BE2C (cell line): ENCODE results near the gene RFK.

Source experiments
- DNase-seq: peaks from one replicate; pipeline ENCODE4 v3.0.0-alpha.2; 2020
- H3K27me3 ChIP-seq: fragments of 250-450 bp; sonication (Bioruptor Pico); 2 replicates; pipeline ENCODE4 v1.5.1; 2020; ENCODE audit warnings: mild to moderate bottlenecking
- H3K36me3 ChIP-seq: fragments of 250-450 bp; sonication (Bioruptor Pico); 2 replicates; pipeline ENCODE4 v1.5.1; 2020; ENCODE audit warnings: mild to moderate bottlenecking
- H3K4me1 ChIP-seq: fragments of 250-450 bp; sonication (Bioruptor Pico); 2 replicates; pipeline ENCODE4 v1.5.1; 2020
- H3K4me3 ChIP-seq: 2 replicates; pipeline ENCODE4 v1.5.1; 2011; ENCODE audit warnings: low read depth, low read length
- H3K9me3 ChIP-seq: fragments of 250-450 bp; sonication (Bioruptor Pico); 2 replicates; pipeline ENCODE4 v1.5.1; 2020
- TF ChIP-seq, protein P1 (sequence below): IDR thresholded peaks from 2 replicates; pipeline ENCODE4 v1.5.1; 2012; ENCODE audit warnings: mild to moderate bottlenecking, low read depth, low read length

RFK gene

GRCh38 chr9:76353280-76353679, 40.9 kb downstream of the RFK start:
- TF ChIP-seq, protein P1, sequence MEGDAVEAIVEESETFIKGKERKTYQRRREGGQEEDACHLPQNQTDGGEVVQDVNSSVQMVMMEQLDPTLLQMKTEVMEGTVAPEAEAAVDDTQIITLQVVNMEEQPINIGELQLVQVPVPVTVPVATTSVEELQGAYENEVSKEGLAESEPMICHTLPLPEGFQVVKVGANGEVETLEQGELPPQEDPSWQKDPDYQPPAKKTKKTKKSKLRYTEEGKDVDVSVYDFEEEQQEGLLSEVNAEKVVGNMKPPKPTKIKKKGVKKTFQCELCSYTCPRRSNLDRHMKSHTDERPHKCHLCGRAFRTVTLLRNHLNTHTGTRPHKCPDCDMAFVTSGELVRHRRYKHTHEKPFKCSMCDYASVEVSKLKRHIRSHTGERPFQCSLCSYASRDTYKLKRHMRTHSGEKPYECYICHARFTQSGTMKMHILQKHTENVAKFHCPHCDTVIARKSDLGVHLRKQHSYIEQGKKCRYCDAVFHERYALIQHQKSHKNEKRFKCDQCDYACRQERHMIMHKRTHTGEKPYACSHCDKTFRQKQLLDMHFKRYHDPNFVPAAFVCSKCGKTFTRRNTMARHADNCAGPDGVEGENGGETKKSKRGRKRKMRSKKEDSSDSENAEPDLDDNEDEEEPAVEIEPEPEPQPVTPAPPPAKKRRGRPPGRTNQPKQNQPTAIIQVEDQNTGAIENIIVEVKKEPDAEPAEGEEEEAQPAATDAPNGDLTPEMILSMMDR: no peak
- DNase-seq: no peak
- no peaks in the 10 kb centered on the region for H3K4me1 ChIP-seq
- no peaks in the 10 kb centered on the region for H3K27me3 ChIP-seq
- H3K4me3 ChIP-seq: no peak overlapping the region
- no peaks in the 10 kb centered on the region for H3K36me3 ChIP-seq
- no peaks in the 10 kb centered on the region for H3K9me3 ChIP-seq

DNA sequence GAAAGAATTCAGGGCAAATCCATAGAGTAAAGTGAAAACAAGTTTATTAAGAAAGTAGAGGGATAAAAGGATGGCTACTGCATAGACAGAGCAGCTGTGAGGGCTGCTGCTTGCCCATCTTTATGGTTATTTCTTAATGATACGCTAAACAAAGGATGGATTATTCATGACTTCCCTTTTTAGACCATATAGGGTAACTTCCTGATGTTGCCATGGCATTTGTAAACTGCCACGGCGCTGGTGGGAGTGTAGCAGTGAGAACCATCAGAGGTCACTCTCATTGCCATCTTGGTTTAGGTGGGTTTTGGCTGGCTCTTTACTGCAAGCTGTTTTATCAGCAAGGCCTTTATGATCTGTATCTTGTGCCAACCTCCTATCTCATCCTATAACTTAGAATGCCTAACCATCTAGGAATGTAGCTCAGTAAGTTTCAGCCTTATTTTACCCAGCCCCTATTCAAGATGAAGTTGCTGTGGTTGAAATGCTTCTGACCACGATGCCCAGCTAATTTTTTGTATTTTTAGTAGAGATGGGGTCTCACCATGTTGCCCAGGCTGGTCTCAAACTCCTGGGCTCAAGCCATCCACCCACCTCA, 42.1 kb downstream of the RFK start:
- no peaks in the 10 kb centered on the region for H3K9me3 ChIP-seq
- DNase-seq: no peak
- H3K4me1 ChIP-seq: no peaks in the 10 kb centered on the region
- H3K4me3 ChIP-seq: no peak overlapping the region
- H3K36me3 ChIP-seq: no peaks in the 10 kb centered on the region
- TF ChIP-seq, protein P1: no peak
- H3K27me3 ChIP-seq: no peaks in the 10 kb centered on the region

GRCh38 chr9:76351006-76351405, 43.2 kb downstream of the RFK start:
- Histone ChIP-seq H3K9me3 (no peaks in the 10 kb centered on the region), H3K27me3 (no peaks in the 10 kb centered on the region), H3K4me3 (no peak overlapping the region), H3K4me1 (no peaks in the 10 kb centered on the region), H3K36me3 (no peaks in the 10 kb centered on the region)
- TF ChIP-seq, protein P1: no peak
- DNase-seq: no peak

GRCh38 chr9:76349865-76350264, 44.4 kb downstream of the RFK start:
- Histone ChIP-seq H3K4me1 (no peaks in the 10 kb centered on the region), H3K9me3 (no peaks in the 10 kb centered on the region), H3K36me3 (no peaks in the 10 kb centered on the region), H3K27me3 (no peaks in the 10 kb centered on the region), H3K4me3 (no peak overlapping the region)
- DNase-seq: no peak
- TF ChIP-seq, protein P1: no peak

DNA sequence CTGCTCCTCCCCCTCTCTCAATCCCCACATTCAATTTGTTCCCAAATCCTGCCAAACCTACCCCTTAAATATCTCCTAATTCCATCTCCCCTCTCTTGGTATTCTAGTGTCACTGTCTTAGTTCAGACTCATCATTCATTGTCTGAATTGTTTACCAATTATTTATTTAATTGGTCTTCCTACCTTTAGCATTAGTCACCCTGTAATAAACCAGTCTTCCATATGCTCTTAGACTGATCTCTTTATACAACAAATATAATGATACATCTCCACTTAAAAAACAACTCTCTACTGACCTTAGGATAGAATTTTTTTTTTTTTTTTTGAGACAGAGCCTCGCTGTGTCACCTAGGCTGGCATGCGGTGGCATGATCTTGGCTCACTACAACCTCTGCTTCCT, 51.4 kb downstream of the RFK start:
- no peaks in the 10 kb centered on the region for H3K36me3 ChIP-seq
- no peak for DNase-seq
- peaks cover 5% of the 10 kb centered on the region for H3K4me1 ChIP-seq
- TF ChIP-seq, protein P1: no peak
- H3K4me3 ChIP-seq: no peak overlapping the region
- no peaks in the 10 kb centered on the region for H3K9me3 ChIP-seq
- no peaks in the 10 kb centered on the region for H3K27me3 ChIP-seq

DNA sequence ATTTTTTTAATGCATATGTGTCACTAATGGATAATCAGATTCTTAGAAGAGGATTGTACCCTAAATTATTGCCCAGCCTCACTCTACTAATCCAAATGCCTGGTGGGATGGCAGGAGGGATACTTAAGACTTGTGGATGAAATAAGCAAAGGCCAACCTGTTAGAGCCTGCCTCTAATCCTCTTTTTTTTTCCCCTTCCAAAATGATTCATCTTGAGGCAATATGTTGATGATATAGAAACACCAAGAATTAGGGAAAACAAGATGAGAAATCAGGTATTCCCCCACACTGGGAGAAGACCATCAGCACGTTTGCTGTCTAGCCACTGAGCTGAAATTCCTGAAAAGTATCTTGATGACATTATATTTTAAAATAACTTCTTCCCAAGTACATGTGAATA, 52.0 kb downstream of the RFK start:
- Histone ChIP-seq H3K36me3 (no peaks in the 10 kb centered on the region), H3K4me1 (peaks cover 5% of the 10 kb centered on the region), H3K27me3 (no peaks in the 10 kb centered on the region), H3K9me3 (no peaks in the 10 kb centered on the region), H3K4me3 (no peak overlapping the region)
- TF ChIP-seq, protein P1: no peak
- no peak for DNase-seq
